WERI-Rb-1 (cell line): ENCODE measurements around the gene ATG101.

Experiments
- DNase-seq: peaks from one replicate; pipeline ENCODE4 v3.0.0-alpha.2; 2020
- H3K27ac ChIP-seq: fragments of 250-450 bp; sonication (Bioruptor Pico); 2 replicates; pipeline ENCODE4 v1.5.1; 2020; ENCODE audit warnings: mild to moderate bottlenecking, moderate library complexity
- H3K27me3 ChIP-seq: fragments of 250-450 bp; sonication (Bioruptor Pico); 2 replicates; pipeline ENCODE4 v1.5.1; 2021; ENCODE audit warnings: mild to moderate bottlenecking, low read depth, moderate library complexity; ENCODE audit not compliant: insufficient read depth, severe bottlenecking
- H3K36me3 ChIP-seq: fragments of 250-450 bp; sonication (Bioruptor Pico); 2 replicates; pipeline ENCODE4 v1.5.1; 2020; ENCODE audit warnings: mild to moderate bottlenecking, moderate library complexity
- H3K4me3 ChIP-seq: 2 replicates; pipeline ENCODE4 v1.5.1; 2011; ENCODE audit warnings: low read depth, mild to moderate bottlenecking, control low read depth, low read length
- H3K9me3 ChIP-seq: fragments of 250-450 bp; sonication (Bioruptor Pico); 2 replicates; pipeline ENCODE4 v1.5.1; 2021; ENCODE audit warnings: mild to moderate bottlenecking, moderate library complexity; ENCODE audit not compliant: severe bottlenecking
- CTCF ChIP-seq: IDR thresholded peaks from 2 replicates; pipeline ENCODE4 v1.5.1; 2011; ENCODE audit warnings: low read depth, mild to moderate bottlenecking, control low read depth, inconsistent platforms, low read length

The ATG101 gene

GRCh38 chr12:52023976-52024688 is 45.6 kb upstream of the ATG101 start:
- Histone ChIP-seq H3K9me3 (no peaks in the 10 kb centered on the region), H3K27me3 (no peaks in the 10 kb centered on the region), H3K27ac (no peak overlapping the region), H3K4me3 (0 out of 2 replicates have a peak overlapping the region, but pooled peaks have one; percentile 65), H3K36me3 (no peaks in the 10 kb centered on the region)
- TF ChIP-seq CTCF, result no peak
- no peak for DNase-seq

GRCh38 chr12:52024845-52025230 is 44.9 kb upstream of the ATG101 start:
- no peak overlapping the region for H3K27ac ChIP-seq

GRCh38 chr12:52026263-52026662 is 43.5 kb upstream of the ATG101 start:
- Histone ChIP-seq H3K4me3 (no peak overlapping the region), H3K36me3 (no peaks in the 10 kb centered on the region), H3K27ac (no peak overlapping the region), H3K9me3 (no peaks in the 10 kb centered on the region), H3K27me3 (no peaks in the 10 kb centered on the region)
- no peak for TF ChIP-seq CTCF
- DNase-seq, result no peak

More at GRCh38 chr12:52024845-52025230, 44.9 kb upstream of the ATG101 start:
- no peak for DNase-seq
- TF ChIP-seq CTCF, result no peak
- H3K36me3 ChIP-seq, result no peaks in the 10 kb centered on the region
- H3K27me3 ChIP-seq, result no peaks in the 10 kb centered on the region
- no peaks in the 10 kb centered on the region for H3K9me3 ChIP-seq
- H3K4me3 ChIP-seq, result no peak overlapping the region

- no peaks in the 10 kb centered on the region for H3K27me3 ChIP-seq
Measured at GRCh38 chr12:52027085-52027843, 42.5 kb upstream of the ATG101 start.

GRCh38 chr12:52029685-52030084 is 40.1 kb upstream of the ATG101 start:
- Histone ChIP-seq H3K9me3 (no peaks in the 10 kb centered on the region), H3K27ac (no peak overlapping the region), H3K4me3 (no peak overlapping the region), H3K36me3 (no peaks in the 10 kb centered on the region), H3K27me3 (no peaks in the 10 kb centered on the region)
- TF ChIP-seq CTCF, result no peak
- DNase-seq, result peak; percentile 84

More at GRCh38 chr12:52027085-52027843, 42.5 kb upstream of the ATG101 start:
- no peak for TF ChIP-seq CTCF
- Histone ChIP-seq H3K27ac (no peak overlapping the region), H3K36me3 (no peaks in the 10 kb centered on the region), H3K9me3 (no peaks in the 10 kb centered on the region), H3K4me3 (no peak overlapping the region)
- DNase-seq, result no peak
